GM12878 (cell line): ENCODE results near the gene DYNLT2B. TPM values are rescaled to one million over a fixed set of nuclear protein-coding genes. Genes with fewer than 3 reads are reported as not detected.

Experiments used
- ATF2 ChIP-seq: IDR thresholded peaks from 2 replicates; pipeline ENCODE4 v1.6.1; 2012; ENCODE audit warnings: low read length, inconsistent platforms
- ATF3 ChIP-seq: IDR thresholded peaks from 2 replicates; pipeline ENCODE4 v1.6.1; 2011; ENCODE audit warnings: low read depth, mild to moderate bottlenecking, low read length, moderate library complexity, borderline replicate concordance; ENCODE audit errors: extremely low read depth
- BMI1 ChIP-seq: fragments of 450-650 bp; IDR thresholded peaks from 2 replicates; pipeline ENCODE4 v1.6.1; 2016; ENCODE audit warnings: mild to moderate bottlenecking, moderate library complexity, borderline replicate concordance
- E2F4 ChIP-seq: IDR thresholded peaks from 2 replicates; pipeline ENCODE4 v1.6.1; 2012; ENCODE audit warnings: low read depth, low read length, improper control_type of control experiment
- EED ChIP-seq: sonication (generic); IDR thresholded peaks from 2 replicates; pipeline ENCODE4 v1.6.1; 2016; ENCODE audit warnings: antibody characterized with exemption, low read depth
- HDAC2 ChIP-seq: fragments of 200-600 bp; sonication (generic); IDR thresholded peaks from 2 replicates; pipeline ENCODE4 v1.6.1; 2017
- HDGF ChIP-seq: fragments of 450-650 bp; IDR thresholded peaks from 2 replicates; pipeline ENCODE4 v1.6.1; 2016; ENCODE audit warnings: antibody characterized with exemption
- JUNB ChIP-seq: IDR thresholded peaks from 2 replicates; pipeline ENCODE4 v1.6.1; 2016; ENCODE audit warnings: antibody characterized with exemption, mild to moderate bottlenecking
- KDM1A ChIP-seq: fragments of 200-600 bp; sonication (generic); IDR thresholded peaks from 2 replicates; pipeline ENCODE4 v1.6.1; 2016; ENCODE audit warnings: borderline replicate concordance
- MXI1 ChIP-seq: fragments of 150-350 bp; IDR thresholded peaks from 2 replicates; pipeline ENCODE4 v1.6.1; 2011; ENCODE audit warnings: low read depth, mild to moderate bottlenecking, inconsistent platforms, low read length, improper control_type of control experiment
- MYB ChIP-seq: fragments of 150-350 bp; IDR thresholded peaks from 2 replicates; pipeline ENCODE4 v1.6.1; 2014; ENCODE audit warnings: mild to moderate bottlenecking, low read depth, low read length, borderline replicate concordance
- MYC ChIP-seq: IDR thresholded peaks from 2 replicates; pipeline ENCODE4 v1.6.1; 2011; ENCODE audit warnings: mild to moderate bottlenecking, low read length, moderate library complexity, inconsistent platforms; ENCODE audit not compliant: insufficient read depth, insufficient replicate concordance, insufficient read length, severe bottlenecking
- NBN ChIP-seq: fragments of 450-650 bp; IDR thresholded peaks from 2 replicates; pipeline ENCODE4 v1.6.1; 2016
- NR2F1 ChIP-seq: fragments of 450-650 bp; conservative IDR thresholded peaks from 2 replicates; pipeline ENCODE4 v1.6.1; 2017; ENCODE audit warnings: mild to moderate bottlenecking
- NRF1 ChIP-seq: conservative IDR thresholded peaks from 2 replicates; pipeline ENCODE4 v1.6.1; 2011; ENCODE audit warnings: mild to moderate bottlenecking, low read depth, low read length, improper control_type of control experiment
- PML ChIP-seq: IDR thresholded peaks from 2 replicates; pipeline ENCODE4 v1.6.1; 2012; ENCODE audit warnings: low read length, inconsistent platforms
- RB1 ChIP-seq: fragments of 450-650 bp; formaldehyde crosslinking; IDR thresholded peaks from 2 replicates; pipeline ENCODE4 v1.6.1; 2017; ENCODE audit warnings: mild to moderate bottlenecking, borderline replicate concordance
- RBBP5 ChIP-seq: fragments of 200-600 bp; sonication (generic); conservative IDR thresholded peaks from 2 replicates; pipeline ENCODE4 v1.6.1; 2016
- RFX5 ChIP-seq: IDR thresholded peaks from 2 replicates; pipeline ENCODE4 v1.6.1; 2011; ENCODE audit warnings: low read depth, low read length, improper control_type of control experiment
- SIX5 ChIP-seq: IDR thresholded peaks from 2 replicates; pipeline ENCODE4 v1.6.1; 2011; ENCODE audit warnings: mild to moderate bottlenecking, low read depth, low read length, moderate library complexity; ENCODE audit not compliant: severe bottlenecking
- SPI1 ChIP-seq: IDR thresholded peaks from 2 replicates; pipeline ENCODE4 v1.6.1; 2011; ENCODE audit warnings: low read depth, mild to moderate bottlenecking, low read length, moderate library complexity, borderline replicate concordance; ENCODE audit not compliant: insufficient read depth
- SREBF1 ChIP-seq: IDR thresholded peaks from 2 replicates; pipeline ENCODE4 v1.6.1; 2012; ENCODE audit warnings: mild to moderate bottlenecking, low read length
- SREBF2 ChIP-seq: IDR thresholded peaks from 2 replicates; pipeline ENCODE4 v1.6.1; 2012; ENCODE audit warnings: mild to moderate bottlenecking, low read length
- TCF3 ChIP-seq: IDR thresholded peaks from 2 replicates; pipeline ENCODE4 v1.6.1; 2012; ENCODE audit warnings: low read depth, mild to moderate bottlenecking, low read length, borderline replicate concordance; ENCODE audit not compliant: insufficient read depth
- WRNIP1 ChIP-seq: IDR thresholded peaks from 2 replicates; pipeline ENCODE4 v1.6.1; 2011; ENCODE audit warnings: low read depth, low read length, improper control_type of control experiment, borderline replicate concordance
- ZBED1 ChIP-seq: IDR thresholded peaks from 2 replicates; pipeline ENCODE4 v1.6.1; 2016; ENCODE audit warnings: borderline replicate concordance
- polyA plus RNA-seq, 11 experiments: library from polyadenylated mRNA; depleted of rRNA in 4 of 11; unstranded in 6 of 11; stranded (reverse) in 5 of 11; fragments of >200 nt; fragmentation: Nextera tagmentation in 4 of 11; fragmentation: Illumina TruSeq in 1 of 11; extraction: Ambion mirVana in 4 of 11; extraction: Trizol in 1 of 11; gene quantifications; 1 replicate in 1 of 11; 2 replicates in 10 of 11; pipeline versions ENCODE4 v1.2.1 to v1.2.3, GENCODE V29; 2011 to 2016; ENCODE audit warnings: inconsistent platforms in 2 of 11, missing spikeins in 2 of 11, low read depth in 1 of 11
- total RNA-seq, 4 experiments: library from RNA; depleted of rRNA in 3 of 4; stranded (reverse); fragments of >200 nt in 3 of 4; fragmentation: Illumina TruSeq in 1 of 4; extraction: Trizol in 1 of 4; gene quantifications; 2 replicates each; pipeline versions ENCODE4 v1.2.1 to v1.2.3, GENCODE V29; 2013 to 2021
- TF ChIP-seq, protein P1 (sequence below): fragments of 450-650 bp; IDR thresholded peaks from 2 replicates; pipeline ENCODE4 v1.6.1; 2014; ENCODE audit warnings: mild to moderate bottlenecking
- TF ChIP-seq, protein P2 (sequence below): fragments of 450-650 bp; IDR thresholded peaks from 2 replicates; pipeline ENCODE4 v1.6.1; 2017; ENCODE audit warnings: low read depth, mild to moderate bottlenecking, moderate library complexity

The DYNLT2B gene
- total and polyA plus RNA-seq, 10 of the 15 experiments (the other 5 are each of a cell fraction or from before 2014, with no cell fraction given), result 8.6 to 89.7 (median 21.9) TPM

DNA sequence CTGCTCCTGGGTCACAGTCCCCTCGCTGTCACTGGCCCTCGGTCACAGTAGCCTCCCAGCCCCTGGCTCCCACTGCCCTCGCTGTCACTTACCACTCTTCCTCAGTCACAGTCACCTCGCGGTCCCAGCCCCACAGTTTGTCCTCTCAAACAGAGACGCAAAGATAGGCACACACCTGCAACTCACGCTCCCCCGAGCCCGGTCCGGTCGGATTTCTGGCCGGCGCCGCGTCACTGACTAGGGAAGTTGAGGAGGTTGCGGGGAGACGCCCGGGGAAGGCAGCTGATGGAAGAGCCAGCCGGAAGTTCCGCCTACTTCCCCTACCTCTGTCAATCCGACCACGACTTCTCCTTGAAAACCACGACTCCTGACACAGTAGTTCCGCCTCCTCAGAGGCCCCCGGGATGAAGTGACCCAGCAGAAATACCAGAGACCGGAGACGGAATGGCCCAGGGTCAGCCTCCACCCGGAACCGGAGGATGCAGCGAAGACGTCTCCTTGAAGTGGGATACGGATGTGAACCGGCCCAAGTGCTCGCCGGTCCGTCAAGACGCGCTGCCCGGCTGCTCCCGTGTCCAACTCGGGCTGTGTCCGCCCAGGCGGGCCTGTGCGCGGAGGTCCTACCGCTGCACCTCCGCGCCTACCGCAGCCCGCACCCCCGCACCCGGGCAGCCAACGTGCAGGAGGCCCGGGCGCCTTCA lies 30.4 kb downstream of the DYNLT2B start, which contains the start of gene PCYT1A (continued):
- TF ChIP-seq, protein P1, sequence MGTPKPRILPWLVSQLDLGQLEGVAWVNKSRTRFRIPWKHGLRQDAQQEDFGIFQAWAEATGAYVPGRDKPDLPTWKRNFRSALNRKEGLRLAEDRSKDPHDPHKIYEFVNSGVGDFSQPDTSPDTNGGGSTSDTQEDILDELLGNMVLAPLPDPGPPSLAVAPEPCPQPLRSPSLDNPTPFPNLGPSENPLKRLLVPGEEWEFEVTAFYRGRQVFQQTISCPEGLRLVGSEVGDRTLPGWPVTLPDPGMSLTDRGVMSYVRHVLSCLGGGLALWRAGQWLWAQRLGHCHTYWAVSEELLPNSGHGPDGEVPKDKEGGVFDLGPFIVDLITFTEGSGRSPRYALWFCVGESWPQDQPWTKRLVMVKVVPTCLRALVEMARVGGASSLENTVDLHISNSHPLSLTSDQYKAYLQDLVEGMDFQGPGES, result no peak
- TF ChIP-seq PML (peak; percentile 92), EED (peak; percentile 74), RFX5 (no peak), ATF2 (no peak), NRF1 (no peak), NR2F1 (peak; percentile 75), SREBF1 (0 out of 2 replicates have a peak, but pooled peaks have one; percentile 35), E2F4 (0 out of 2 replicates have a peak, but pooled peaks have one; percentile 15), ATF3 (no peak), MXI1 (peak; percentile 78), HDAC2 (no peak), HDGF (peak; percentile 90), SREBF2 (no peak), MYC (no peak), TCF3 (peak; percentile 15; the same call in 1 of the 2 replicates), RB1 (peak; percentile 83; the same call in 1 of the 2 replicates), MYB (no peak), KDM1A (no peak), NBN (peak; percentile 92), BMI1 (no peak), ZBED1 (no peak), JUNB (no peak), SPI1 (no peak), WRNIP1 (0 out of 2 replicates have a peak, but pooled peaks have one; percentile 80), SIX5 (peak; percentile 35), RBBP5 (no peak)
- TF ChIP-seq, protein P2, sequence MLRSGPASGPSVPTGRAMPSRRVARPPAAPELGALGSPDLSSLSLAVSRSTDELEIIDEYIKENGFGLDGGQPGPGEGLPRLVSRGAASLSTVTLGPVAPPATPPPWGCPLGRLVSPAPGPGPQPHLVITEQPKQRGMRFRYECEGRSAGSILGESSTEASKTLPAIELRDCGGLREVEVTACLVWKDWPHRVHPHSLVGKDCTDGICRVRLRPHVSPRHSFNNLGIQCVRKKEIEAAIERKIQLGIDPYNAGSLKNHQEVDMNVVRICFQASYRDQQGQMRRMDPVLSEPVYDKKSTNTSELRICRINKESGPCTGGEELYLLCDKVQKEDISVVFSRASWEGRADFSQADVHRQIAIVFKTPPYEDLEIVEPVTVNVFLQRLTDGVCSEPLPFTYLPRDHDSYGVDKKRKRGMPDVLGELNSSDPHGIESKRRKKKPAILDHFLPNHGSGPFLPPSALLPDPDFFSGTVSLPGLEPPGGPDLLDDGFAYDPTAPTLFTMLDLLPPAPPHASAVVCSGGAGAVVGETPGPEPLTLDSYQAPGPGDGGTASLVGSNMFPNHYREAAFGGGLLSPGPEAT, result peak; percentile 93
